Tibial artery (tissue), 4 donors: ENCODE results near the gene ARHGEF7.

ENCODE experiments used
- DNase-seq, 2 donors: peaks; one replicate each; pipeline ENCODE4 v3.0.0-alpha.2; 2019
- H3K27ac ChIP-seq, 2 donors: fragments of 200-600 bp; sonication (generic) in 1 of 2; 1 replicate in 1 of 2; 2 replicates in 1 of 2; pipeline ENCODE4 v1.5.1; 2018 to 2019; ENCODE audit warnings: mild to moderate bottlenecking in 1 of 2
- H3K27me3 ChIP-seq, 2 donors: fragments of 200-600 bp; sonication (generic) in 1 of 2; one replicate each; pipeline versions ENCODE4 v1.5.1 to v1.6.0; 2016 to 2019
- H3K36me3 ChIP-seq, 3 donors: fragments of 200-600 bp; sonication (generic) in 2 of 3; one replicate each; pipeline ENCODE4 v1.5.1; 2016 to 2019; ENCODE audit warnings: mild to moderate bottlenecking in 2 of 3
- H3K4me1 ChIP-seq, 4 donors: fragments of 200-600 bp; sonication (generic) in 2 of 4; 1 replicate in 3 of 4; 2 replicates in 1 of 4; pipeline ENCODE4 v1.5.1; 2016 to 2019
- H3K4me3 ChIP-seq, 2 donors: fragments of 200-600 bp; sonication (generic) in 1 of 2; 1 replicate in 1 of 2; 2 replicates in 1 of 2; pipeline ENCODE4 v1.5.1; 2018 to 2019; ENCODE audit warnings: mild to moderate bottlenecking in 2 of 2
- H3K9me3 ChIP-seq, 3 donors: fragments of 200-600 bp; sonication (generic) in 1 of 3; one replicate each; pipeline ENCODE4 v1.5.1; 2016 to 2019
- intact Hi-C: fragments of 100-400 bp; cut with DNase I; formaldehyde crosslinking; loops from one replicate; pipeline ENCODE4 v1.15.0; 2023; ENCODE audit warnings: low total_unique reads
- TF ChIP-seq, protein P1 (sequence below), 2 experiments: fragments of 200-600 bp in 1 of 2; fragments of 450-650 bp in 1 of 2; IDR thresholded peaks; one replicate each; pipeline ENCODE4 v1.5.1; 2017 to 2019; ENCODE audit warnings: antibody characterized with exemption in 2 of 2, mild to moderate bottlenecking in 1 of 2, moderate library complexity in 1 of 2

The ARHGEF7 gene

DNA sequence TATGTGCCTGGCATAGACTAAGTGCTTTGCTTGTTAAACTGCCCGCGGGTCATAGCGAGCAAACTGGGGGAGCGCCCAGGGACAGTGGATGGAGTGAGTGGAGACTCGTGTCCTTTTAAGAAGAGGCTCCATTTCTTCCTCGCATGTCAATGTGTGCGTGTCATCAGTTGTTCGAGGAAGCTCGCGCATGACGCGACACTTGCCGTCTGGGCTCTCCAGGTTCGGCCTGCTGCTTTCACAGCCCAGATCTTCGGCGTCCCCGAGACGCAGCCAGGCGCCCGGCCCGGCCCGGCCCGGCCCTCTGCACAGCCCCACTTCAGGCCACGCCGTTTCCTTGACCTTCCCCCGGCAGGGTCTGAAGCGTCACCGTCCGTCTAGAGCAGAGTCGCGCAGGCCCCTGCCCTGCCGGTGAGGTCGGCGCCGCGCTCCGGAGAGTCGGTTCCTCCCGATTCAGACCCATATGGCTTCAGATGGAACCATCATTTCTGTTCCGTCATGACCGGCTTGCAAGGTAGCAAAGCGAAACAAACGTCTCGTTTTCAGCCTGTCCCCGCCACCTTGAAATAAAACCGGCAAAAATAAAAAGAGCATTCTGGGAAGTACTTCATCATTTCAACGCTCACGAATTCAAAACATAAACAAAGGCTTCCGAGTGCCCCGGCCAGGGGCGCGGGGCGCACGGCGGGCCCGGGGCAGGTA lies 599 bp upstream of the ARHGEF7 start:
- peaks cover 0 to 42% (median 19%) of the 10 kb centered on the region in 4 donors for H3K4me1 ChIP-seq
- H3K9me3 ChIP-seq = no peaks in the 10 kb centered on the region
- peak overlapping the region; percentile 76 to 78 for H3K4me3 ChIP-seq
- intact Hi-C loops = loop anchor here (5.0 kb wide), 4 partner anchors 38 to 202 kb away; no protein-coding TSS in a partner anchor
- H3K36me3 ChIP-seq = no peaks in the 10 kb centered on the region
- TF ChIP-seq, protein P1, sequence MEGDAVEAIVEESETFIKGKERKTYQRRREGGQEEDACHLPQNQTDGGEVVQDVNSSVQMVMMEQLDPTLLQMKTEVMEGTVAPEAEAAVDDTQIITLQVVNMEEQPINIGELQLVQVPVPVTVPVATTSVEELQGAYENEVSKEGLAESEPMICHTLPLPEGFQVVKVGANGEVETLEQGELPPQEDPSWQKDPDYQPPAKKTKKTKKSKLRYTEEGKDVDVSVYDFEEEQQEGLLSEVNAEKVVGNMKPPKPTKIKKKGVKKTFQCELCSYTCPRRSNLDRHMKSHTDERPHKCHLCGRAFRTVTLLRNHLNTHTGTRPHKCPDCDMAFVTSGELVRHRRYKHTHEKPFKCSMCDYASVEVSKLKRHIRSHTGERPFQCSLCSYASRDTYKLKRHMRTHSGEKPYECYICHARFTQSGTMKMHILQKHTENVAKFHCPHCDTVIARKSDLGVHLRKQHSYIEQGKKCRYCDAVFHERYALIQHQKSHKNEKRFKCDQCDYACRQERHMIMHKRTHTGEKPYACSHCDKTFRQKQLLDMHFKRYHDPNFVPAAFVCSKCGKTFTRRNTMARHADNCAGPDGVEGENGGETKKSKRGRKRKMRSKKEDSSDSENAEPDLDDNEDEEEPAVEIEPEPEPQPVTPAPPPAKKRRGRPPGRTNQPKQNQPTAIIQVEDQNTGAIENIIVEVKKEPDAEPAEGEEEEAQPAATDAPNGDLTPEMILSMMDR (IDR thresholded peaks at IDR 0.05) = no peak
- peak overlapping the region; percentile 90 for H3K27ac ChIP-seq
- H3K27me3 ChIP-seq = no peaks in the 10 kb centered on the region
- DNase-seq = peak; percentile 61 to 81

DNA sequence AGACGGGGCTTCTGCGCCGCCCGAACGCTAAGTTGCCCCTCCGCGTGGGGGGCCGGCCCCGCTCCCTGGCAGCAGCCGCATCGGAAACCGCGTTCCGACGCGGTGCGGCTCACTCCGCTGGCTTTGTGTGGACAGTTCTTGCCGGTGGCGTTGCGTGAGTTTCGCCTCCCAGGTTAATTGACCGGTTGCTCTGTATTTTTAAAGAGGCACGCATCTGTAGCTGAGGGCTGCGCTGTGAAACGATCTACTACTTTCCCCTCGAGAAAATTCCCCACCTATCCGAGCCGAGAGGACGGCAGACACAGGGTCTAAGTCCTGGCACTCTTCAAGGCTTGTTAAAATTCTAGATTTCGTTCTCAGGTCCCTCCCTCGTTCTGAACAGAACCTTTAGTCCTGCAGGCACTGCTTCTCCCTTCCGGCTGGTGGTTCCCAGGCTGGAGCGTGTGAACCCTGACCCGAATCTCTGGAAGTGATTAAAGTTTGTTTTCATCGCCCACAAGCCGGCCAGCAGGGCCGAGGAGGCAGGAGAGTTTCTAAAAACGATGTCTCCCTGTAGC lies 933 bp downstream of the ARHGEF7 start:
- H3K36me3 ChIP-seq = no peaks in the 10 kb centered on the region
- no peaks in the 10 kb centered on the region for H3K9me3 ChIP-seq
- H3K27ac ChIP-seq = peak overlapping the region; percentile 90
- TF ChIP-seq, protein P1 (IDR thresholded peaks at IDR 0.05) = peak in 1 of 2 experiments; percentile 10
- peak overlapping the region; percentile 76 to 78 for H3K4me3 ChIP-seq
- H3K4me1 ChIP-seq = peaks cover 0 to 57% (median 32%) of the 10 kb centered on the region in 4 donors
- no peaks in the 10 kb centered on the region for H3K27me3 ChIP-seq
- peak; percentile 68 to 88 for DNase-seq
- intact Hi-C loops = loop anchor here (5.0 kb wide), 3 partner anchors 36 to 204 kb away; no protein-coding TSS in a partner anchor

DNA sequence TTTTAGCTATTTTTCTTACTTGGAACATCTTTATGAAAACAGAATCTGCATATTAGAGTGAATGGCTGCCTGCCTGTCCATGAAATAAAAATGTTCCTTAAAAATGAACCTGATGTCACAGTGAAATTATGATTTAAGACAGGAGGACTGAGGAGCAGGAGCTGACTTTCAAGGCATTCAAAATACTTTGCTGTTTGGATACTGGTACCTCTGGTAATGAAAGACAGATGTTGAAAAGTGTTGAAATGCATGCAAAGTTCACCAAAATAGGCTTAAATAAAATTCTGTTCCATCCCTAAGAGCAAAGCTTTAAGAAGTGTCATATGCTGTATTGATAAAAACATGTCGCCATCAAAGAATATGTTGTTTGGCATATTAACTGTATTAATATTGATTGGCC lies 1.7 kb downstream of the ARHGEF7 start:
- peak overlapping the region; percentile 76 to 78 for H3K4me3 ChIP-seq
- peak overlapping the region; percentile 90 for H3K27ac ChIP-seq
- intact Hi-C loops = loop anchor here (5.0 kb wide), 3 partner anchors 35 to 205 kb away; no protein-coding TSS in a partner anchor
- H3K27me3 ChIP-seq = no peaks in the 10 kb centered on the region
- no peaks in the 10 kb centered on the region for H3K36me3 ChIP-seq
- TF ChIP-seq, protein P1 (IDR thresholded peaks at IDR 0.05) = no peak
- H3K9me3 ChIP-seq = no peaks in the 10 kb centered on the region
- DNase-seq = no peak
- peaks cover 0 to 65% (median 37%) of the 10 kb centered on the region in 4 donors for H3K4me1 ChIP-seq

DNA sequence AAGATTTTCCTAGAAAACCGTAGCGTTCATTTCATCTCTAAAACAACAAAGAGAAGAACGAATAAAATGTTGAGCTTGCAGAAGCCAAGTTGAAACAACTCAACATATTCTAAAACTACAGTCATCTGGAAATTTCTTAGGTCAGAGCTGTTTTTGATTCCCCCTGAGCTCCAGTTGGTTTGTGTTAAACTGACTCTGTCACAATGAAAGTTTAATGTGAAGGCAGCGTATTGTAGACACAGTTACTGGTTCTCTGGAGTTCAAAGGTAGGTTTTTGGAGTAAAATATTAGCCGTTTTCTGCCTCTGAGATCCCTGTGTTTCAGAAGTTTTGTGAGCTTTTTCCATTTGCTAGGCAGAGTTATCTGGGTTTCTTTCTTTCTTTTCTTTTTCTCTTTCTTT lies 2.2 kb downstream of the ARHGEF7 start:
- TF ChIP-seq, protein P1 (IDR thresholded peaks at IDR 0.05) = no peak
- H3K9me3 ChIP-seq = no peaks in the 10 kb centered on the region
- H3K27me3 ChIP-seq = no peaks in the 10 kb centered on the region
- H3K36me3 ChIP-seq = no peaks in the 10 kb centered on the region
- intact Hi-C loops = loop anchor here (5.0 kb wide), 3 partner anchors 35 to 205 kb away; no protein-coding TSS in a partner anchor
- H3K27ac ChIP-seq = peak overlapping the region; percentile 90
- no peak for DNase-seq
- H3K4me3 ChIP-seq = peak overlapping the region; percentile 76 to 78
- peaks cover 0 to 70% (median 41%) of the 10 kb centered on the region in 4 donors for H3K4me1 ChIP-seq

DNA sequence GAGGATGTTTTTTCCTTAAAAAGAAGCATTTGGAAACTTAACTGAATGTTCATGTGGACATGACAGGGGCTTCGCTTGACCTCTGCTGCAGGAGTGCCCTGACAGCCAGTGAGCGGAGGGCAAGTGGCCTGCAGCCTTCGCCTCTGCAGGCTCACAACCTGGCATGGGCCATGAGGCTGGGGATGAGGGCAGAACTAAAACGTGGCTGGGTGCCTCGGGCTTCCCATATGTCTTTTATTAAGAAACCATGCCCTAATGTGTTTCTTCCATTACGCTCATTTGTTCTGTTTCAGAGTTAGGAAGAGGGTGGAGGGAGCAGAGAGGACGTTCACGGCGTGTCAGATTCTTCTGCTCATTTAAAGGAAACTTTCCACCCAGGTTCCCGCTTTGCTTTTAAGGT lies 2.9 kb downstream of the ARHGEF7 start:
- peaks cover 0 to 76% (median 42%) of the 10 kb centered on the region in 4 donors for H3K4me1 ChIP-seq
- H3K27me3 ChIP-seq = no peaks in the 10 kb centered on the region
- H3K27ac ChIP-seq = peak overlapping the region; percentile 90
- peak in 1 of 2 donors; percentile 66 for DNase-seq
- H3K36me3 ChIP-seq = no peaks in the 10 kb centered on the region
- TF ChIP-seq, protein P1 (IDR thresholded peaks at IDR 0.05) = no peak
- intact Hi-C loops = loop anchor here (5.0 kb wide), 3 partner anchors 34 to 206 kb away; no protein-coding TSS in a partner anchor
- no peaks in the 10 kb centered on the region for H3K9me3 ChIP-seq
- no peak overlapping the region for H3K4me3 ChIP-seq
